A549 treated with GW870086 at 1 μM for 4 hours (cell line): ENCODE results near the gene C7orf57. TPM values are rescaled to one million over a fixed set of nuclear protein-coding genes. Genes with fewer than 3 reads are reported as not detected.

ENCODE experiments used
- total RNA-seq: library from RNA; stranded (reverse); fragments of 200-300 nt; extraction: Qiagen RNA extraction; gene quantifications from 5 replicates; pipeline ENCODE4 v1.2.3, GENCODE V29; 2022; ENCODE audit warnings: low read depth

The C7orf57 gene
- total RNA-seq: 0.18 to 0.79 TPM (median 0.26 TPM) in 5 replicates

DNA sequence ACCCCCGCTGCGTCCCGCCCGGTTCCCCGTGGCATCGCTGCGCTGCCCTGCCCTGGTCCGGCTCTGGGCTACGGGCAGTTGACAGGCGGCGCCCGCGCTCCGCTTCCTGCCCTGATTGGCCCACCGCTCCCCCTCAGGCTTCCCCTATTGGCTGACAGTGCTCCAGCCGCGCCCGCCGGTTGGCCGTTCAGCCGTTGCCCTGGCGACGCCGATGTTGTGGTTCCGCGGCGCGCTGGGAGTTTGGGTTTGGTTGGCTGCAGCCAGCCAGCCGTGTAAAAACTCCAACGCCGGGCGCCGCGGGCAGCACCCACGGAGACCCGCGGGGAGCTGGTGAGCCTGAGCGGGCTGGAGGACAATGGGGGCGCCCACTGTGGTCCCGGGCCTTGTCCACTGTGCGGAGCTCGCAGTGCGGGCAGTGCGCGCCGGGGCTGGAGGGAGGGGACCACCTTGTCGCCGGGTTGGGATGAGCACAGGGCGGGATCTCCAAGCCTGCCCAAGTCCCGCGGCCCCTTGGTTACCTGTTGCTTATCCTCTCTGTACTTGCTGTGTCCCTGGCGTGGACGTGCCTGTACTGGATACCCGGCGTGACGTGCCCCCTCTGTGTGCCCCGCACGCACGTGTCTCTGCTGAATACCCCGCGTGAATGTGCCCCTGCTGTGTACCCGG is at the start of gene C7orf57:
C7orf57 (plus strand) TSS at position 243 of the 666 bp plus-strand sequence. CDS start 766 bp downstream, outside the sequence.

DNA sequence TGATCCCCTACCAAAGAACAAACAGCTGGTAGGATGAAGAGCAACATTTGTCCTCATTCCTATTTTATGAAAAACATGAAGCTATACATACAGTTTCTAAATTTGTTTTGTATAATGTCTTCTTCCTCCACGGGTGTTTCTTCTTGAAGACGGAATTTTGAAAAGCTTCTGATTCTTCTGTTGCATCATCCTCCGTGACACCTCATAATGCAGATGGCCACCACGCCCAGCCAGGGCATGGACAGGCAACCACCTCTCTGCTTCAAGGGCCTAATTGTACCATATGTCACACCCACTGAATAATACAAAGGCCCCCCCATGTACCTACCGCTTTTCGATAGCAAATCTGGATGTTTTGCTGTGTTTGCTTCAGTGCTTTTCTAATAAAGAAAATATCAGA is 6.4 kb upstream of the C7orf57 start, which contains the start of gene SUN3:
SUN3 (minus strand) TSS at position 170 of the 400 bp plus-strand sequence; CDS start at position 1, 169 bp downstream.

DNA sequence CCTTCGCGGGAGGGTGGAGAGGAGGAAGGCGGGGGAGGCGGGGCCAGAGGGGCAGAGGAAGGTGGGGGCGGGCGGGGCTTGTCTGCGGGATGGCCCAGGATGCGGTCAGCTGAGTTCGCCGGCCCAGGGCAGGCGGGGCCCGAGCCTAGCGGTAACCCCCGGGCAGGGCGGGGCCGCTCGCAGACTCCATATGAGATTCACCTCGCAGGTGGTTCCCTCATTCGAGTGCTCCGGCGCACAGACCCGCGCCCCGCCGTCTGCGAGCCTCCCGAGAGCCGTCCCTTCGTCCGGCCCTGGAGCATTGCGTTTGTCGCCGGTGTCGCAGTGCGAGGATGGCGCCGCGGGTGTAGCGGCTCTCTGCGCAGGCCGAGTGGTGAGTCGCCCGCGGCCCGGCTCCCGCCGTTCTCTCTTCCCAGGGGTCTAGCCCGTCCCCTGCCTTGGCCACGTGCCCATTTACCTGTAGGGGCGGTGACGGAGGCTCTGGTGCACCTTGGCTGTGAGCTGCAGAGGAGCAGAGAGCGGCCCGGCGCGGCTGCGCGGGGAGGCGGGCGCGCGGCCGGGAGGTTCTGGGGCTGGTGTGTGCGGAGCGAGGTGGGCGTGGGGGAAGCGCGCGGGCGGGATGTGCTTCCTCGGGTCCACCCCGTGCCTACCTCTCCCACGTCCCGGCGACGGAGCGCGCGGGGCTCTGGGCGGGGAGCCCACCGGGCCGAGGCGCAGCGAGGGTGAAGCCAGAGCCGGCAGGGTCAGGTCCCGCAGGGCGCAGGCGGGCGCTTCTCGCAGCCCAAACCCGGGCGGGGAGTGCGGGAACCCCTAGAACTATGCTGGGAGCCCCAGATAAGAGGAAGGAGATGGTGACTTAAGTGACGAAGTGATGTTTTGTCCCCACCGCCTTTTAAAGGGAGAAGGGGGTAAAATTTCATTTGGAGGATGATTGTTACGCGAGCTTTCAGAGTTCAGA is 54.0 kb downstream of the C7orf57 start, which contains the start of gene UPP1:
UPP1 (plus strand) TSS at position 220 of the 958 bp plus-strand sequence. CDS start 5,519 bp downstream, outside the sequence.

Other genes with a start within 250 kb of the C7orf57 start
- 0.03 to 0.24 TPM (median 0.05 TPM) in 5 replicates for gene PKD1L1, start 87.1 kb upstream of the C7orf57 start, total RNA-seq
- 16.4 to 19.9 TPM (median 17.2 TPM) in 5 replicates for gene HUS1, start 55.9 kb upstream of the C7orf57 start, total RNA-seq
- not detected in 5 replicates for gene SUN3, start 6.4 kb upstream of the C7orf57 start, total RNA-seq
- 72.7 to 110 TPM (median 85.7 TPM) in 5 replicates for gene UPP1, start 53.7 kb downstream of the C7orf57 start, total RNA-seq
- 0.02 to 0.09 TPM (median 0.06 TPM) in 5 replicates for gene ABCA13, start 135.9 kb downstream of the C7orf57 start, total RNA-seq